GM21367 (cell line): ENCODE data around the gene GYG1.

Experiments
- ATAC-seq: cut with Tn5 transposase; IDR thresholded peaks from one replicate; pipeline ENCODE4 v1.9.1; 2021; ENCODE audit not compliant: unreplicated experiment

Gene GYG1

DNA sequence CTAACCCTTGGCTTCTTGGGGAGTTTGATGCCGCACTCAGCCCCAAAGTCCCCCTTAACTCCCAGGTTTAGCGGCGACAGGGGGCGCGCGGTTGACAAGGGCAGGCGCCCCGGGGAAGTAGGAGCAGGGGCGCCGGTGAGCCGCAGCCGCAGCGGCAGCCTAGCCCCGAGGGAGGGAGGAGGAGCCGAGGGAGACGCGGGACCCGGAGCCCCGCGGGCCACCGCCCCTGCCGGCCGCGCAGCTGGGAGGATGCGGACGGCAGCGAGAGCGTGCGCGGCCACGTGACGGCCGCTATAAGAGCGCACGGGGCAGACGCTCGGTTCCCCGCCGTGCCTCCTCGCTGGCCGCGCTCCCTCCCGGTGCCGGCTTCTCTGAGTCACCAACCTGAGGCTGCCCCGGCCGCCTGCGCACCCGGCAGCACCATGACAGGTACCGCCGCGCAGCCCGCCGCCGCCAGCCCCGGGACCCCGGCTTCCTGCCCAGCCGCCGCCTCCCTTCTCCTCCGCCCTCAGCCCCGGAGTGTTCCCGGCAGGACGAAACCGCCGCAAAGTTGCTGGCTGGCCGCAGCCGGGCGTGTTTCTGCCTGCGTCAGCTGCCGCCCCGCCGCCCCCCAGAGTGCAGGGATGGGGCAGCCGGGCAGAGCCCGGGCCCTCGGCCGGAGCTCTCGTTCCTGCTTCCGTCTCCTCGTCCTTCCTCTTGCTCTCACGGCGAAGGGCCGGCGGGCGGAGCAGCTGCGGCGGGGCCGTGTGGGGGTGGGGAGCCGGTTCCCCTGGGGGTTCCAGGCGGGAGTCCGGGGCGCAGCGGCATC is at the start of gene GYG1:
Gene GYG1 (plus strand): TSS at position 322 of the 808 bp plus-strand sequence. CDS start 101 bp downstream, at position 423.
- peak; percentile 82 for ATAC-seq

DNA sequence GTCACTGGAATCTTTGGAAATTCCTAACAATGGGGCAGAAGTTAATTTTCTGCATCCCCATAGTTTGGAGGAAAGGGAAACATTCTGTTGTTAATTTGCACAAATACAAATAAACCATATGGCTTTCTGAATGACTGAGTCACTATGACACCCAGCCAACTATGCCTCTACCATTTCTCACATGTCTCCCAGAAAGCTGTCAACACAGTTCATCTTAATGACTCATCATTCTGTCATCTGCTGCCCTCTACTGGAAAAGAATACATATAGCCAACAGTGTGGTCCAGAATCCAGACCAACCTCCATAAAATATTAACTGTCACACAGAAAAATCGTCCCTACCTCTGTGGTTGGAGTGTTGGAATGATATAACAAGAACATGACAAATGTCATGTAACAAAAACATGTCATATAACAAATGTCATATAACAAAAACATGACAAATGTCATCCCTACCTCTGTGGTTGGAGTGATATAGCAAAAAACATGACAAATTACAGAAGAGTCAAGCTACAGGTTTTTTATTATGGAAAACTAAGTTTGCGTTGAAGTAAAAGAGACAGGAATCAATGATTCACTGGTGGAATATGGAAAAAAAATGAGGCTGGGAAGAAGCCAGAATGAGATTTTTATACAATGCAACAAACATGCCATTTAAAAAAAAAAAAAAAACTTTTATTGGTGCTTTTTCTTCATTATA is 47.7 kb upstream of the GYG1 start:
- ATAC-seq: peak; percentile 97

DNA sequence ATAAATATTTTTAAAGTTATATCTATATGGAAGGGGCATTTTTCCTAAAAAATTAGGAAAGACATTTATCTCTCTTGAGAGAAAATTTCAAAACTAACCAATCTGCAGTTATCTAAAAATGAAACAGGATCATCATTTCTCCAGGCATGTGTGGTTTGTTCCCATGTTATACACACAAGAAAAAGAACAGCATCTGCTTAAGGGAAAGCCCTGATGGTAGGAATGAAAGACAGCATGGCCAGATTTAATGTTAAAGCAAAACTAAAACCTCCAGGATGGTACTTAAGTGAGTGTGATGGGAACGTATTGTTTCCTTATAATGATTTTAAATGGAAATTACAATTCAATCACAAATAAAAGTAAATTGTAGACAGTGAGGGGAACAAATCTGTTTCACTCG is 46.2 kb upstream of the GYG1 start:
- ATAC-seq: no peak

DNA sequence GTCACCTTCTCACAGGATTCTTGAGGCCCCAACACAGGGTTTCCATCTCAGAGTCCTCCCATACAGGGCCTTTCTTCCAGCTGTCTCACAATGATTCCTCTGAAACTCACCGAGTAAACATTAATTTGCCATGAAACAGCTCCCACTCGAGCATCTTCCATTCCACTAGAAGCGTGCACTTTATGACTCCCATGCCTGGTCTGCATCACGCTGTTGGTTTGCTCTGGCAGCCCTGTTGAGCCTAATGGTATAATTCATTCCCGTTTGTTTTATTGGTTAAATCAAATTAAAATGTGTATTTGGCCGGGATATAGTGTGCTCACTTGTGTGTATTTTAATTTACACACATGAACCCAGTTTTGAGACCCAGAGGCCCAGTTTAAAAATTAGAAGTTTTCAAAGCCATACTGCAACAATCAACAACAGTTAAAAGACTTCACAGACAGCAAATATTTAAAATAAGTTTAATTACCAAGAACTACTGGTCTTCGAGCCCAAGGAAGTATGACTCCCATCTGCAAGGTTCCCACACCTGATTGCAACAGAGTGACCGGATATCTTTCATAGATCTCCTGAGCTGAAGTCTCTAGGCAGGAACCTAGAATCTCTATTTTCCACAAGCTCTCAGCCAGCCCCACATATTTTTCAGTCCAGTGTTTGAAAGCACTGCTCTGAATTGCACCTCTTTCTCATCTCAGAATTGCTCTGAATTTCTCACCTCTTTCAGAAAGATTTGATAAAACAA is 42.3 kb upstream of the GYG1 start:
- ATAC-seq: no peak

DNA sequence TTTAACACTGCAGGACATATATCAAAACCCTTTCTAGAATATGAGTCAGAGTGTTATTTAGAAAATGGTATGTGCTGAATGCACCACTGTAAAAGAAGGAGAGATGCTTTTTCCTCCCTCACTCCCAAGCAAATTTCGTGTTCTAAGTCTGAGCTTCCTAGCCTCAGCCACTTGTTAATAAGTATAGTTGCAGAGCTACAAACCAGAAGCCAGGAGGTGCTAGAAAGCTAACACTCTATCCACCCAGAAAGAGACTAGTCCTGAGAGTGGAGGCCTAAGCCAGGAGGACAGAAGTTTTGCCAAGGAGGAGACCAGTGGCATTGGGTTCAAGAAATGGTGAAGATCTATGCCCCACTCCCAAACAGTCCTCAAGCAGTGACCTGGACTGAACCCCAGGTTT is 40.5 kb upstream of the GYG1 start:
- peak; percentile 52 for ATAC-seq

DNA sequence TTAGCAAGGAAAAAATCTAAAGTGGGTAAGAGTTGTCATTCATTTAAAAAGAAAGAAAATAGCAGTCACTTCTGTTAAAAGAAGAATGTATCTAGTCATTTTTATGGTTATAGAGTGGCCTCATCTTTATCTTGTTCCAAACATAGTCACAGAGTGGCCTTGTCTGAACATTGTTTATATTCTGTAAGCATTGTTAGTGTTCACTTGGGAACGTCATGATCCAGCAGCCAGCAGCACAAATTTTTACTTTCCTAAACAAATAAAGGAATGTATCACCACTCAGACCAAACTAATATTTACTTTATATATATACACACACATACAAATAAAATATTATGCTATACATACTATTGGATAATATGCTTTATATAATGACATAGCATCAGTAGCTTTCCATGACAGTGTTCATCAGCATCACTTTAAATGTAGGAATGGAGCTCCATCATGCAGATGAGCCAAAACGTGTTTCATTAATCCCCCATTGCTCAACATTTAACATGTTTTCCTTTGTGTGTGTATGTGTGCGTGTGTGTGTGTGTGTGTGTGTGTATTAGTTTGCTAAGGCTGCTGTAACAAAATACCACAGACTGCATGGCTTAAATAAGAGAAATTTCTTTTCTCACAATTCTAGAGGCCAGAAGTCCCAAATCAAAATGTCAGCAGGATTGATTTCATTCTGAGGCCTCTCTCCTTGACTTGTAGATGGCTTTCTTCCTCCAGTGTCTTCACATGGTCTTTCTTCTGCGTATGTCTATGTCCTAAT is 39.6 kb upstream of the GYG1 start:
- ATAC-seq: no peak

DNA sequence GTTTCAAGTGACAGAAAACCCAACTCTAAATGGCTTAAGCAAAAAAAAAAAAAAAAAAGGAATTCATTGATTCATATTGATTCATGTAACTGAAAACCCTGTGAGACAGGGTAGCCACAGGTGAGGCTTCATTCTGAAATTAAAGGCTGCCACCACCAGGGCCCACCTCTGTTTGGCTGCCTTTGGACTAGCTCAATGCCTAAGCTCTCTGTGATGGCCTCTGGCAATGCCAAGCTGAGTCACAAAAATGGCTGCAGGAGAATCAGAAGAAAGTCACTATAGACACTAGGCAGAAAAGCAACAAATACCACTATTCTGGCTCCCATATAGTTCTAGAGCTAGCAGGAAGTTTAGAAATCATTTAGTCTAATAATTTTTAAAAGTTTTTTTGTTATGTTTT is 38.2 kb upstream of the GYG1 start:
- no peak for ATAC-seq

DNA sequence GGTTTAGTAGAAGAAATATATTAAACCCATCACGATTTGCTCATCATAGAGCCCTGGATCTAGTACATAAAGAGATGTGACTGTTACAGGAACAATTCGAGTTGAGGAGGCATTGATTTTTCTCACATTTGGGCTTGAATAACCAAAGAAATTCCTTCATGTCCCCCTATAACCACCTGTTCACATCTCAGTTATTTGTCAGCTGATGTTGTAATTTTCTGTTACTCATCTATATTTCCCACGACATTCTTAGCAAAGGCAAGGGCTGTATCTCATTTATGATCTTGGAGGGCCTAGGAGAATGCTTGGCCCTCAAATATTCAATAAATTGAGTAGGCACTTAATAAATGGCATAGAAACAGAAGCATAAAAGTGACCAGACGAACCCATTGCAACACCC is 36.4 kb upstream of the GYG1 start:
- no peak for ATAC-seq

DNA sequence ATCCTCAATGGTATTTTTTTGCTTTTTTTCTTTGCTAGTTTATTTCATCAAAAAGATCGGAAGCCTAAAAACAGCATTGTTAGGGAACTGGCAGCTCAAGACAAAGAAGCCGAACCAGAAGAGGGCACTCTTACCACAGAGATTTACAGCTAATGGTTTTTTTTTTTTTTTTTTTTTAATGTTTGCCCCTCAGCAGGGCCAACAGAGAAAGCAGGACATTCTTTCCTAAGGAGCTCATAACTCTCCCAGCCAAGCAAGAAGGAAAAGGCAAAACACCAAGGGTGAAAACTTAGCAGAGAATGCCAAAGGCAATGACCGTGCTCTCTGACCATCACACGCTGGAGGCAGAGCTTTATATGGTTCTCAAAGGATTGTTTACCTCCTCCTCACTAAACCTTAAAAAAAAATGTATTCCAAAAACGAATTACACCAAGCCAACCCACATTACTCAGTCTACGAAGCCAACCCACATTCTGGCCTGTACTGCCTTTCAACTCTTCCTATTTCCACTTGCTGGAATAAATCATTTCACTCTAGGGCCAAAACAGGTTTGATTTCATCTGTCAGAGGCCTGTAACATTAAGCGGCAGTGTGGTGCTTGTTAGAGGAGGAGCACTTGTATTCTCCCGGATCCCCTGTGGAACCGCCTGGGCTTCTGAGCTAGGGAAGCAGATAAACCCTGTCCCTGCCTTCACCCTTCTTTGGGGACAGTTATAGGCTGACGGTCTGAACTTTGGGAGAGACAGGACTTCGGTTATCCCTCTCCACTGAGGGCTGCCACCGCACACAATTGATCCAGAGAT is 35.6 kb upstream of the GYG1 start:
- no peak for ATAC-seq

DNA sequence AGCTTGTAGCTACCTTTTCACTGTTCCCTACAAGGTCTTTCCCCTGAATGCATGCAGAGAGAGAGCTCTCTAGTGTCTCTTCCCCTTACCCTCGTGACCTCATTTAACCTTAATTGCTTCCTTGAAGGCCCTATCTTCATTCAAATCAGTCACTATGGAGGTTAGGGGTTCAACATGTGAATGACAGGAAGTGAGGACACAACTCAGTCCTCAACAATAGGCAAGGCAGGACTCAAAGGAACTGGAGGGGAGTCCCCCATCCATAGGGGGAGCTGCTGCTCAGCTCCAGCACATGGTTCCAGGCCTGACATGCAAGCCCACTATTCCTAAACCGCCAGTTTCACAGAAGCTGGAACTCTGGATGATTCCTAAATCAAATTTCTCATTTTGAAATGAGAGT is 33.8 kb upstream of the GYG1 start:
- peak; percentile 52 for ATAC-seq

DNA sequence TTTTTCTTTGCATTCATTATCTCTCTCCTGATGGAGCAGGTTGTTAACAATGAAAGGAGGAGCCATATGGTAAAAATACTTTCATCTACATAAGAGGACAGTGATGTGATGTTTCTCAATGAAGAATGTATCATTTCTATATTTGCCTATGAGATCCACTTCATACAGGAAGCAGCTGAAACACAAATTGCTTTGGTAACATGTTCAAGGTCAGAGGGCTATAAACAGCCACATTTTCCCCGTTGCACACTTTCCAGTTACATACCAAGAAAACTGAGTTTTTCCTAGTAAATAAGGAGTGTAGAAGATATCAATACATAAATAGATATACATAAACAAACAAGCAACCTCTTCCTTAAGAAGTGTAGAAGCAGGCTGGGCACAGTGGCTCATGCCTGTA is 32.6 kb upstream of the GYG1 start:
- ATAC-seq: no peak

DNA sequence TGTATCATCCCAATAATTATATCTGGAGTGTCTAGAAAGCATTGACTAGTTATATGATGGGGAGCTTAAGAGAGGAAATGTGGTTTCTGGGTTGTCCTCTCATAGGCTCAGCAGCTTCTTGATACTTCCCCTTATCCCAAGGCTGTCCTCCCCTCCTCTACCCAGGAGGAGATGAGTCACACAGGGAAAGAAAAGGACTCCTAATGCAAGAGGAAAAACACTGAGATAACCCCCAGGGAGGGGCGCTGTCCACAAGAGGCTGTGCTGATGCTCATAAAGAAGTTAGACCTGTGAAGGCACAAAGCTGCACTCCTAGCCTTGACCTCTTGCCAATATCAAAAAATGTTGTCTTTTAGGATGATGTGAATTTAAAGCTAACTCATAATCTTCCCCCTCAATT is 28.8 kb upstream of the GYG1 start:
- no peak for ATAC-seq

DNA sequence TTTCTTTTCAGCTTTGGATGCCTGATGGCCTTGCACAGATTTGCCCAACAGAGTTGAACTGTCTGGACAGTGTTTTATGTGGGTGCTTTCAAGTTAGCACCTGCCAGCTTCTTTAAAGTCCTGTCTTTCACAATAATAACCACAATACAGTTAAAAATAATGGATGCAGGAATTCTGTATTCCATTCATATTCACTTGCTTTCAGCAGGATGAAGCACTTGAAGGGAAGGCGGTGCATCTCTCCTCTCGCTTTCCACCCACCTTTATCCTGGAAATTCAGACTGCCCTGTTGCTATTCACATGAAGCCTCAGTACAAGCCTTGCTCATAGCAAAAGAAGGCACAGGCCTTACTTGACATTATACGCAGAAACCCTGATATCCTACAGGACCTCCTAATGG is 26.5 kb upstream of the GYG1 start:
- no peak for ATAC-seq

DNA sequence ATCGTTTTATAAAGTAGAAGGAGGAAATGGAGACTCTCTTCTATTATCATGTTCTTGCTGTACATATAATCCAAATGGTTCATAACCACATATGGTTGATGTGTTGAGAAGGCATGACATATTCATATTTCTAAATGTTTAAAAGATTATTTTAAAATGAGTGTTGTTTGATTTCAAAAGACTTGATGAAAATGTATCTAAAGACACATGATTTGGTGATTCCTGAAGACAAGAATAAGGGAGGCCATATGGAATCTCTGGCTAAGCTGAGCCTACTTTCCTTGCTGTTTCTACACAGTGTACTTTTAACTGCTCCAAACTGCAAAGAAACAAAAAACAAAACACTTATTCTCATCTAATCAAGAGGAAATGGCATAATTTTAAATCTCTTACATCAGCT is 23.0 kb upstream of the GYG1 start:
- ATAC-seq: no peak

DNA sequence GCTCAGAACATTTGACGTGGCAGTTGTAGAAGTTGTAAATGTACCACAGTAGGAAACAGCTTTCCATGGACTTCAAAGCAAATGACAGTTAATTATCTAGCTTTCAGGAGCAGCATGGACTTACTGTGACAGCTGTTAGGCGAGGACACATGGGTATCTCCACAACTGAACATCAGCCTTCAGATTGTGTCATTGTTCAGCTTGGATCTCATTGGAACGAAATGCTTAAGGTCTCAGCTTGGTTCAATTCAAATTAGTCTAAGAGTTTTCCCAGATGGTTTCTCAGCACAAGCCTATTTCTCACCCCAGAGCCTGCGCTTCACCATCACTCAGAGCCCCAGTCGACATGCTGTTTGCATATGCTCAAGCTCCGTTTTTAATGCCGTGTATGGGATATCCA is 21.1 kb upstream of the GYG1 start:
- ATAC-seq: no peak

DNA sequence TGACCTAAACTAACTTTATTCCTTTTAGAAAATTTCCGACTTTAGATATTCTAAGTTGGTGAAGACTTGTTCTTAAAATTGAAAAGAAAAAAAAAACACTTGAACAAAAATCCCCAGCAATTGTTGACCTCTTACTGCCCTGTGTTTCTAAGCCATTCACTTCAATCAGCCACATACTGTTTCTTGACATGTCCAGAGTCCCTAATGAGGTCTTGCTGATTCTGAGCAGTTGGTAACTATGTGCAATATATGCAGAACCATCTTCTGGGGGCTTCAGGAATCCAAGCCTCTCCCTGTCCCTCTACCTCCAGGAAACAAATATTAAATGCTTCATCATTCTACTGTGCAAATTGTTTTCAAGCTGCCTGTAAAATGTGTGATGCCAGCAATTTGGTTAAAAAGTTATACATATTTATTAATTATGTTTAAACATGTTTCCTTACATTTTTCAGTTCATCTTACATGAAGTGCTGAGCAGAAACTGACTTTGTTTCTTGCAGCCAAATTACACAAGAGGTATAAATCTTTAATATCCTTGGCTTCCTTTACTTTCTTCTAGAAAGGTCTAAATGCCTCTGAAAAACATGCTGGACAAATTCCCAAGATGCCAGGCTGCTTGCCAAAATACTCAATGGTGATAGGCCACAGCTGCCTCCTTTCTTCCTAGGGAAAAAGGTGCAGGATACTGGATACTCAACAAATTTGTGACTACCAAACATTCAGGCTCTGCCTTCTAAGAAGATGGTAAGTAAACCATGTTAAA is 19.8 kb upstream of the GYG1 start:
- no peak for ATAC-seq

DNA sequence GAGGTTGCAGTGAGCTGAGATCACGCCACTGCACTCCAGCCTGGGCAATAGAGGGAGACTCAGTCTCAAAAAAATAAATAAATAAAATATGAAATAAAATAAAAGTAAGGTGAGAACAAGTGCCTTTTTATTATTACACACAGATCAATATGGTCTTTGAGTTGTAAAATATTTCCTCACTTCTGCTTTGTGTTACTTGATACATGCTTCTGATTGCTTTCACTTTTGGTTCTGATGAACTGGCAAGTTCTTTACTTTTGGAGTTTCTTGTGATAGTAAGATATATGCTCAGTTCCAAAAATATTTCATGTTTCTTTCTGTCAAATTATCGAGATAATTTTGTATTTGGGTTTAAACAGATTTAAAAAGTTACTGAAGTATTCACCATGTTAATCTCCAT is 16.6 kb upstream of the GYG1 start:
- ATAC-seq: no peak

DNA sequence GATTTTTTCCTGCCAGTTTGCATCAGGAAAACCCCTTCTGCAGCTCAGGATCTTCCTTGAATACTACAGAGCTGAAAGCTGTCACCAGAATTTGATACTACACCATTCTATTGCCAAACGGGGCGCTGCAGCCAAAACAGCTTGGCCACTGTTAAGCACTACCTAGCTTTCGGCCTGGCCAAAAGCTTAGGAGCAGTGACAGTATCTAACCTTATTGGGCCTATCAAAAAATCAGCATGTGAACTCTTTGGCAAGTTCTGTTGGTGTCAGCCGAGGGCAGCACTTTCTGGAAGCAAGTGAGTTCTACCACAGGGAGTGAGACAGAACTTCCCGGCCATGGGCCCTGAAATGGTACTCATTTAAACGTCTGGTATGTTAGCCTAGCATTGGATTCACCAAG is 16.1 kb upstream of the GYG1 start:
- ATAC-seq: no peak

DNA sequence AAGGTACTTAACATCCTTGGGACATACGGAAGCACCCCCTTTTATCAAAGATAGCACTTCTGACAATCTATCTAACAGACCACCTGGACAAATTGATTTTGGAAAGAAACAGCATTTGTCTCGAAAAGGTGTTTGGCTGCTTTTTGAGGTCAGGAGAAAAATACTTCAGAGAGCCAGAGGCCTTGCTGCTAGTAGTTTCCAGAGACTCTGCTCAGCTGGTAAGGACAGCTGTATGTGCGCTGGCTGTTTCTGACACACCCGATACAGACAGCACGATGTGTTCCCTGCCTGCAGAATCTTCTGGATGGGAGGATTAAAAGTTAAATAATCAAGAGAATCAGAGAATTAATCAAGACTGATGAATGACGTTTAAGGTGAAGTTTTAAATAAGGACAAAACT is 15.6 kb upstream of the GYG1 start:
- no peak for ATAC-seq

DNA sequence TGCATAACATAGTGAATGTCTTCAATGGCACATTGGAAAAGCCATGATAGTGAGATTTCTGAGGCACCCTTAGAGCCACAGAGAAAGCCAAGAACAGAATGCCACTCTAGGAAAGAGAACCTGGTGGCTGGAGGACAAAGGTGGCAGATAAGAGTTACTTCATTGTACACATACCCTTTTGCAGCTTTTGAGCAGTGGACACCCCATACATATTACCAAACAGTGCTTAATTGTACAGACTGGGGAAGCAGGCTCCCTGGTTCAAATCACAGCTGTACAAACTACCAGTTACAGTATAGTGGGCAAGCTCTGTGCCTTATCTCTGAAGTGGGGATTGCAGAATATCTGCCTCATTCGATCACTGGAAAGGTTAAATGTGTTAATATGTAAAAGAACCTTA is 10.1 kb upstream of the GYG1 start:
- no peak for ATAC-seq
